ENCODE results near the gene ST3GAL3. TPM values are rescaled to one million over a fixed set of nuclear protein-coding genes. Genes with fewer than 3 reads are reported as not detected.

ST3GAL3 gene
- total RNA-seq, 3 donors from 2014 or later: 14.0 to 23.0 (median 19.7) TPM

- no peaks in the 10 kb centered on the region for H3K27me3 ChIP-seq
- TF ChIP-seq POLR2AphosphoS5 (IDR thresholded peaks at IDR 0.05): no peak
- TF ChIP-seq POLR2A (IDR thresholded peaks at IDR 0.05): no peak
- no peaks in the 10 kb centered on the region for H3K36me3 ChIP-seq
- no peak for DNase-seq (ENCODE audit: low spot score in 2 of 2)
- H3K9me3 ChIP-seq: no peaks in the 10 kb centered on the region
- H3K27ac ChIP-seq: no peak overlapping the region
- H3K4me1 ChIP-seq: no peaks in the 10 kb centered on the region
- intact Hi-C loops (cut with DNase I; ENCODE audit: low total_unique reads): no loop called here
- H3K4me3 ChIP-seq: no peak overlapping the region
Observed at GRCh38 chr1:43731867-43732531, 24.7 kb downstream of the ST3GAL3 start.

GRCh38 chr1:43736819-43737218 lies 29.5 kb downstream of the ST3GAL3 start:
- Histone ChIP-seq H3K27me3 (no peaks in the 10 kb centered on the region), H3K4me1 (no peaks in the 10 kb centered on the region), H3K4me3 (no peak overlapping the region), H3K9me3 (no peaks in the 10 kb centered on the region), H3K27ac (no peak overlapping the region), H3K36me3 (no peaks in the 10 kb centered on the region)
- intact Hi-C loops (cut with DNase I; ENCODE audit: low total_unique reads): no loop called here
- TF ChIP-seq, protein P1, sequence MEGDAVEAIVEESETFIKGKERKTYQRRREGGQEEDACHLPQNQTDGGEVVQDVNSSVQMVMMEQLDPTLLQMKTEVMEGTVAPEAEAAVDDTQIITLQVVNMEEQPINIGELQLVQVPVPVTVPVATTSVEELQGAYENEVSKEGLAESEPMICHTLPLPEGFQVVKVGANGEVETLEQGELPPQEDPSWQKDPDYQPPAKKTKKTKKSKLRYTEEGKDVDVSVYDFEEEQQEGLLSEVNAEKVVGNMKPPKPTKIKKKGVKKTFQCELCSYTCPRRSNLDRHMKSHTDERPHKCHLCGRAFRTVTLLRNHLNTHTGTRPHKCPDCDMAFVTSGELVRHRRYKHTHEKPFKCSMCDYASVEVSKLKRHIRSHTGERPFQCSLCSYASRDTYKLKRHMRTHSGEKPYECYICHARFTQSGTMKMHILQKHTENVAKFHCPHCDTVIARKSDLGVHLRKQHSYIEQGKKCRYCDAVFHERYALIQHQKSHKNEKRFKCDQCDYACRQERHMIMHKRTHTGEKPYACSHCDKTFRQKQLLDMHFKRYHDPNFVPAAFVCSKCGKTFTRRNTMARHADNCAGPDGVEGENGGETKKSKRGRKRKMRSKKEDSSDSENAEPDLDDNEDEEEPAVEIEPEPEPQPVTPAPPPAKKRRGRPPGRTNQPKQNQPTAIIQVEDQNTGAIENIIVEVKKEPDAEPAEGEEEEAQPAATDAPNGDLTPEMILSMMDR (IDR thresholded peaks at IDR 0.05): no peak
- TF ChIP-seq POLR2AphosphoS5 (IDR thresholded peaks at IDR 0.05) (no peak), POLR2A (IDR thresholded peaks at IDR 0.05) (no peak)
- DNase-seq (ENCODE audit: low spot score in 2 of 2): no peak

- Histone ChIP-seq H3K36me3 (no peaks in the 10 kb centered on the region), H3K4me3 (no peak overlapping the region), H3K27me3 (no peaks in the 10 kb centered on the region), H3K27ac (no peak overlapping the region), H3K9me3 (no peaks in the 10 kb centered on the region), H3K4me1 (no peaks in the 10 kb centered on the region)
- TF ChIP-seq, protein P1 (IDR thresholded peaks at IDR 0.05): no peak
- no peak for TF ChIP-seq POLR2AphosphoS5 (IDR thresholded peaks at IDR 0.05)
- no peak for TF ChIP-seq POLR2A (IDR thresholded peaks at IDR 0.05)
- no peak for DNase-seq (ENCODE audit: low spot score in 2 of 2)
- intact Hi-C loops (cut with DNase I; ENCODE audit: low total_unique reads): no loop called here
Observed at GRCh38 chr1:43742026-43742425, 34.7 kb downstream of the ST3GAL3 start.

DNA sequence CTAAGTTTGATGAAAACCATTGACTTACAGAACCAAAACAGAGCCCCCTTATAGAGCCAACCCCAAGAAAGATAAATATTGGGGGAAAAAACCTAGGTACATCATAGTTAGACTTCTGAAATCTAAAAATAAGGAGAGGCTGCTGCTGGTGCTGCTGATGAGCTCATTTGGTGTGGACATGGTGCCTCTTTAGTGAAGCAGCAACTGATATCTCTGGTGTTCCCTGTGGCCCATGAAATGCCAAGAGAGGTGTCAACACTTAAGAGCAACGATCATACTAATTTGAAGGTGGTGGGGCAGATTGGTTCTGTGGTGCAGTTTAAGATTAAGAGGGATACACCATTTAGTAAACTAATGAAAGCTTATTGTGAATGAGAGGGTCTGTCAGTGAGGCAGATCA lies 35.9 kb downstream of the ST3GAL3 start:
- intact Hi-C loops (cut with DNase I; ENCODE audit: low total_unique reads): no loop called here
- H3K27ac ChIP-seq: no peak overlapping the region
- H3K27me3 ChIP-seq: no peaks in the 10 kb centered on the region
- no peaks in the 10 kb centered on the region for H3K36me3 ChIP-seq
- H3K9me3 ChIP-seq: no peaks in the 10 kb centered on the region
- TF ChIP-seq POLR2A (IDR thresholded peaks at IDR 0.05) (no peak), POLR2AphosphoS5 (IDR thresholded peaks at IDR 0.05) (no peak)
- TF ChIP-seq, protein P1 (IDR thresholded peaks at IDR 0.05): no peak
- H3K4me3 ChIP-seq: no peak overlapping the region
- no peak for DNase-seq (ENCODE audit: low spot score in 2 of 2)
- no peaks in the 10 kb centered on the region for H3K4me1 ChIP-seq

GRCh38 chr1:43747736-43748135 lies 40.4 kb downstream of the ST3GAL3 start:
- intact Hi-C loops (cut with DNase I; ENCODE audit: low total_unique reads): no loop called here
- Histone ChIP-seq H3K4me3 (no peak overlapping the region), H3K27ac (no peak overlapping the region), H3K9me3 (no peaks in the 10 kb centered on the region), H3K36me3 (no peaks in the 10 kb centered on the region), H3K4me1 (no peaks in the 10 kb centered on the region), H3K27me3 (no peaks in the 10 kb centered on the region)
- TF ChIP-seq POLR2A (IDR thresholded peaks at IDR 0.05) (no peak), POLR2AphosphoS5 (IDR thresholded peaks at IDR 0.05) (no peak)
- TF ChIP-seq, protein P1 (IDR thresholded peaks at IDR 0.05): no peak
- no peak for DNase-seq (ENCODE audit: low spot score in 2 of 2)

Measured in breast epithelium (tissue), 4 donors.